K562 (cell line): ENCODE data around the gene CPN2. TPM values are rescaled to one million over a fixed set of nuclear protein-coding genes. Genes with fewer than 3 reads are reported as not detected.

Source experiments
- ADNP ChIP-seq: fragments of 200-800 bp; sonication (Bioruptor generic); IDR thresholded peaks from 2 replicates; pipeline ENCODE4 v1.6.1; 2016; ENCODE audit warnings: missing genetic modification characterization, missing compliant biosample characterization
- ARID2 ChIP-seq: fragments of 450-650 bp; IDR thresholded peaks from 2 replicates; pipeline ENCODE4 v1.6.1; 2017; ENCODE audit warnings: antibody characterized with exemption, mild to moderate bottlenecking
- CBFB ChIP-seq: sonication (generic); formaldehyde crosslinking; IDR thresholded peaks from 2 replicates; pipeline ENCODE4 v1.4.0; 2020; ENCODE audit warnings: mild to moderate bottlenecking, missing genetic modification reagents
- CC2D1A ChIP-seq: fragments of 450-650 bp; IDR thresholded peaks from 2 replicates; pipeline ENCODE4 v1.6.1; 2017; ENCODE audit warnings: mild to moderate bottlenecking
- CLOCK ChIP-seq: fragments of 250-450 bp; sonication (Bioruptor Pico); IDR thresholded peaks from 2 replicates; pipeline ENCODE4 v1.4.0; 2020; ENCODE audit warnings: mild to moderate bottlenecking, moderate library complexity, borderline replicate concordance
- CSDE1 ChIP-seq, 2 experiments: fragments of 450-650 bp; IDR thresholded peaks; 2 replicates each; pipeline ENCODE4 v1.6.1; 2016; ENCODE audit warnings: mild to moderate bottlenecking in 1 of 2
- CTCFL ChIP-seq: IDR thresholded peaks from 2 replicates; pipeline ENCODE4 v1.6.1; 2011; ENCODE audit warnings: borderline replicate concordance, low read depth, mild to moderate bottlenecking, moderate library complexity, low read length; ENCODE audit not compliant: insufficient read depth, poor library complexity, severe bottlenecking
- DACH1 ChIP-seq: fragments of 450-650 bp; IDR thresholded peaks from 2 replicates; pipeline ENCODE4 v1.6.1; 2018; ENCODE audit not compliant: partially characterized antibody
- HDAC1 ChIP-seq, 2 experiments: fragments of 450-650 bp; IDR thresholded peaks; 2 replicates each; pipeline ENCODE4 v1.6.1; 2016 to 2017; ENCODE audit warnings: inconsistent platforms in 1 of 2, mild to moderate bottlenecking in 1 of 2, moderate library complexity in 1 of 2
- HSF4 ChIP-seq: fragments of 250-450 bp; sonication (Bioruptor Pico); IDR thresholded peaks from 2 replicates; pipeline ENCODE4 v2.1.2; 2022; ENCODE audit warnings: mild to moderate bottlenecking, moderate library complexity, borderline replicate concordance
- MYC ChIP-seq, 2 experiments: fragments of 250-450 bp in 1 of 2; sonication (Bioruptor Pico) in 1 of 2; IDR thresholded peaks; 2 replicates each; pipeline versions ENCODE4 v1.5.1 to v1.6.1; 2012 to 2021; ENCODE audit warnings: low read depth in 2 of 2, borderline replicate concordance in 1 of 2, improper control_type of control experiment in 1 of 2, low read length in 1 of 2, mild to moderate bottlenecking in 1 of 2, moderate library complexity in 1 of 2
- NELFE ChIP-seq: IDR thresholded peaks from 2 replicates; pipeline ENCODE4 v1.6.1; 2011; ENCODE audit warnings: mild to moderate bottlenecking; ENCODE audit not compliant: insufficient read depth, insufficient read length
- NFIC ChIP-seq: fragments of 450-650 bp; IDR thresholded peaks from 2 replicates; pipeline ENCODE4 v1.6.1; 2017; ENCODE audit warnings: mild to moderate bottlenecking, inconsistent platforms
- NFIX ChIP-seq: fragments of 250-450 bp; sonication (Bioruptor Pico); IDR thresholded peaks from 2 replicates; pipeline ENCODE4 v1.4.0; 2020; ENCODE audit warnings: low read depth, mild to moderate bottlenecking, moderate library complexity
- POU5F1 ChIP-seq: fragments of 150-350 bp; IDR thresholded peaks from 2 replicates; pipeline ENCODE4 v1.6.1; 2014; ENCODE audit warnings: borderline replicate concordance, low read length, low read depth, mild to moderate bottlenecking; ENCODE audit not compliant: partially characterized antibody
- RBM14 ChIP-seq: fragments of 200-400 bp; formaldehyde crosslinking; IDR thresholded peaks from 2 replicates; pipeline ENCODE4 v1.6.1; 2018; ENCODE audit warnings: low read depth, mild to moderate bottlenecking, low read length, moderate library complexity, borderline replicate concordance; ENCODE audit not compliant: insufficient read depth
- SMAD1 ChIP-seq: fragments of 150-350 bp; IDR thresholded peaks from 2 replicates; pipeline ENCODE4 v1.6.1; 2014; ENCODE audit warnings: low read length, low read depth; ENCODE audit not compliant: partially characterized antibody
- TCFL5 ChIP-seq: fragments of 250-450 bp; sonication (Bioruptor Pico); conservative IDR thresholded peaks from 2 replicates; pipeline ENCODE4 v1.6.1; 2021; ENCODE audit warnings: mild to moderate bottlenecking, moderate library complexity, matching md5 sums
- XRCC4 ChIP-seq: IDR thresholded peaks from one replicate; pipeline ENCODE4 v1.6.1; 2011; ENCODE audit not compliant: insufficient read depth, insufficient read length; ENCODE audit errors: extremely low read depth
- ZBTB12 ChIP-seq: fragments of 250-450 bp; sonication (Bioruptor Pico); IDR thresholded peaks from 2 replicates; pipeline ENCODE4 v1.4.0; 2020
- ZNF75A ChIP-seq: fragments of 450-650 bp; formaldehyde crosslinking; IDR thresholded peaks from 2 replicates; pipeline ENCODE4 v1.4.0; 2020; ENCODE audit warnings: mild to moderate bottlenecking
- polyA plus RNA-seq, 8 experiments: library from polyadenylated mRNA; depleted of rRNA in 4 of 8; stranded (reverse) in 5 of 8; unstranded in 3 of 8; fragments of >200 nt; fragmentation: Nextera tagmentation in 2 of 8; fragmentation: Illumina TruSeq in 1 of 8; extraction: Ambion mirVana in 2 of 8; extraction: Trizol in 1 of 8; gene quantifications; 2 replicates each; pipeline versions ENCODE4 v1.2.1 to v1.2.3, GENCODE V29; 2011 to 2014; ENCODE audit warnings: inconsistent platforms in 1 of 8, missing spikeins in 1 of 8
- total RNA-seq, 7 experiments: library from RNA; depleted of rRNA in 6 of 7; stranded (reverse); fragments of >200 nt in 6 of 7; fragmentation: Illumina TruSeq in 2 of 7; extraction: Trizol in 2 of 7; gene quantifications; 2 replicates each; pipeline versions ENCODE4 v1.2.1 to v1.2.3, GENCODE V29; 2011 to 2021; ENCODE audit warnings: low replicate concordance in 1 of 7

CPN2 gene
- total and polyA plus RNA-seq, 9 of the 15 experiments (the other 6 are each of a cell fraction or from before 2014, with no cell fraction given), result not detected

- TF ChIP-seq NFIX (CRISPR knock-in tag) (no peak), ADNP (tag) (no peak), POU5F1 (no peak), CTCFL (no peak), NELFE (no peak), MYC (IDR thresholded peaks at IDR 0.05; ENCODE audit: low read depth, low read length) (peak; percentile 86), MYC (CRISPR knock-in tag; IDR thresholded peaks at IDR 0.05; ENCODE audit: borderline replicate concordance, low read depth) (no peak), XRCC4 (no peak), CC2D1A (no peak), HSF4 (CRISPR knock-in tag) (no peak), NFIC (no peak), HDAC1 (IDR thresholded peaks at IDR 0.05) (peak in 1 of 2 experiments; percentile 93; a peak in 2 of 4 replicates), ZBTB12 (CRISPR knock-in tag) (no peak), DACH1 (no peak), RBM14 (no peak), CLOCK (CRISPR knock-in tag) (no peak), SMAD1 (no peak), CSDE1 (IDR thresholded peaks at IDR 0.05) (no peak), TCFL5 (CRISPR knock-in tag) (no peak), ZNF75A (CRISPR knock-in tag) (no peak), CBFB (no peak), ARID2 (no peak)
Measured at GRCh38 chr3:194312743-194313281, 38.3 kb downstream of the CPN2 start (continued).
